ENCODE data around the gene DYNLL1. TPM values are rescaled to one million over a fixed set of nuclear protein-coding genes. Genes with fewer than 3 reads are reported as not detected.

The DYNLL1 gene
- total RNA-seq, 1 experiment from 2014 or later: 617 TPM

GRCh38 chr12:120453060-120453750, 42.7 kb upstream of the DYNLL1 start:
- intact Hi-C loops (cut with micrococcal nuclease; ENCODE audit: unreplicated experiment): no loop called here
- Histone ChIP-seq H3K9me3 (ENCODE audit: low read depth, low read length, poor library complexity, severe bottlenecking) (no peaks in the 10 kb centered on the region), H3K27ac (ENCODE audit: low read depth, low read length, poor library complexity, severe bottlenecking) (no peak overlapping the region), H3K27me3 (replicated peaks; ENCODE audit: insufficient read depth, low read depth, low read length, poor library complexity) (no peaks in the 10 kb centered on the region), H3K4me3 (ENCODE audit: low read depth, low read length, poor library complexity, severe bottlenecking) (no peak overlapping the region), H3K4me1 (ENCODE audit: insufficient read depth, low read length, poor library complexity, severe bottlenecking) (no peaks in the 10 kb centered on the region), H3K36me3 (ENCODE audit: insufficient read depth, low read length, poor library complexity, severe bottlenecking) (peaks cover 64% of the 10 kb centered on the region)
- no TSS peak for BruUV-seq (replicated peaks)
- TF ChIP-seq CTCF (conservative IDR thresholded peaks at IDR 0.05; ENCODE audit: low read depth, low read length): no peak
- TF ChIP-seq EZH2 (IDR thresholded peaks at IDR 0.05; ENCODE audit: borderline replicate concordance, low read depth, low read length, poor library complexity, severe bottlenecking): no peak
- no peak for DNase-seq (ENCODE audit: low spot score)
- CTCF ChIA-PET: interaction anchor here (0.6 kb wide), 1 partner anchor 483 kb away, joined by 10 read pairs; no protein-coding TSS in a partner anchor
- POLR2A ChIA-PET (ENCODE audit: low non-redundant PET): no interaction called here

GRCh38 chr12:120453977-120454376, 41.9 kb upstream of the DYNLL1 start:
- POLR2A ChIA-PET (ENCODE audit: low non-redundant PET): no interaction called here
- H3K4me3 ChIP-seq (ENCODE audit: low read depth, low read length, poor library complexity, severe bottlenecking): no peak overlapping the region
- intact Hi-C loops (cut with micrococcal nuclease; ENCODE audit: unreplicated experiment): no loop called here
- CTCF ChIA-PET: no interaction called here
- peak; percentile 52 for DNase-seq (ENCODE audit: low spot score)
- no peak overlapping the region for H3K27ac ChIP-seq (ENCODE audit: low read depth, low read length, poor library complexity, severe bottlenecking)
- H3K4me1 ChIP-seq (ENCODE audit: insufficient read depth, low read length, poor library complexity, severe bottlenecking): no peaks in the 10 kb centered on the region
- H3K27me3 ChIP-seq (replicated peaks; ENCODE audit: insufficient read depth, low read depth, low read length, poor library complexity): no peaks in the 10 kb centered on the region
- BruUV-seq (replicated peaks): no TSS peak
- peaks cover 70% of the 10 kb centered on the region for H3K36me3 ChIP-seq (ENCODE audit: insufficient read depth, low read length, poor library complexity, severe bottlenecking)
- no peaks in the 10 kb centered on the region for H3K9me3 ChIP-seq (ENCODE audit: low read depth, low read length, poor library complexity, severe bottlenecking)
- no peak for TF ChIP-seq EZH2 (IDR thresholded peaks at IDR 0.05; ENCODE audit: borderline replicate concordance, low read depth, low read length, poor library complexity, severe bottlenecking)
- TF ChIP-seq CTCF (conservative IDR thresholded peaks at IDR 0.05; ENCODE audit: low read depth, low read length): peak; percentile 76

- no peak for DNase-seq (ENCODE audit: low spot score)
- ChIA-PET CTCF (no interaction called here), POLR2A (ENCODE audit: low non-redundant PET) (no interaction called here)
- no peaks in the 10 kb centered on the region for H3K4me1 ChIP-seq (ENCODE audit: insufficient read depth, low read length, poor library complexity, severe bottlenecking)
- H3K9me3 ChIP-seq (ENCODE audit: low read depth, low read length, poor library complexity, severe bottlenecking): no peaks in the 10 kb centered on the region
- no peak for TF ChIP-seq EZH2 (IDR thresholded peaks at IDR 0.05; ENCODE audit: borderline replicate concordance, low read depth, low read length, poor library complexity, severe bottlenecking)
- no peak for TF ChIP-seq CTCF (conservative IDR thresholded peaks at IDR 0.05; ENCODE audit: low read depth, low read length)
- intact Hi-C loops (cut with micrococcal nuclease; ENCODE audit: unreplicated experiment): no loop called here
- no peaks in the 10 kb centered on the region for H3K27me3 ChIP-seq (replicated peaks; ENCODE audit: insufficient read depth, low read depth, low read length, poor library complexity)
- H3K36me3 ChIP-seq (ENCODE audit: insufficient read depth, low read length, poor library complexity, severe bottlenecking): peaks cover 72% of the 10 kb centered on the region
- H3K4me3 ChIP-seq (ENCODE audit: low read depth, low read length, poor library complexity, severe bottlenecking): no peak overlapping the region
- BruUV-seq (replicated peaks): no TSS peak
- H3K27ac ChIP-seq (ENCODE audit: low read depth, low read length, poor library complexity, severe bottlenecking): no peak overlapping the region
Observed at GRCh38 chr12:120455302-120455701, 40.6 kb upstream of the DYNLL1 start.
